Measurements from ENCODE around the gene ERN1.

- TF ChIP-seq, protein P1, sequence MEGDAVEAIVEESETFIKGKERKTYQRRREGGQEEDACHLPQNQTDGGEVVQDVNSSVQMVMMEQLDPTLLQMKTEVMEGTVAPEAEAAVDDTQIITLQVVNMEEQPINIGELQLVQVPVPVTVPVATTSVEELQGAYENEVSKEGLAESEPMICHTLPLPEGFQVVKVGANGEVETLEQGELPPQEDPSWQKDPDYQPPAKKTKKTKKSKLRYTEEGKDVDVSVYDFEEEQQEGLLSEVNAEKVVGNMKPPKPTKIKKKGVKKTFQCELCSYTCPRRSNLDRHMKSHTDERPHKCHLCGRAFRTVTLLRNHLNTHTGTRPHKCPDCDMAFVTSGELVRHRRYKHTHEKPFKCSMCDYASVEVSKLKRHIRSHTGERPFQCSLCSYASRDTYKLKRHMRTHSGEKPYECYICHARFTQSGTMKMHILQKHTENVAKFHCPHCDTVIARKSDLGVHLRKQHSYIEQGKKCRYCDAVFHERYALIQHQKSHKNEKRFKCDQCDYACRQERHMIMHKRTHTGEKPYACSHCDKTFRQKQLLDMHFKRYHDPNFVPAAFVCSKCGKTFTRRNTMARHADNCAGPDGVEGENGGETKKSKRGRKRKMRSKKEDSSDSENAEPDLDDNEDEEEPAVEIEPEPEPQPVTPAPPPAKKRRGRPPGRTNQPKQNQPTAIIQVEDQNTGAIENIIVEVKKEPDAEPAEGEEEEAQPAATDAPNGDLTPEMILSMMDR (conservative IDR thresholded peaks at IDR 0.05; ENCODE audit: low read depth, low read length), result no peak
- no peak for TF ChIP-seq EZH2 (IDR thresholded peaks at IDR 0.05; ENCODE audit: low read length, unreplicated experiment)
Observed at GRCh38 chr17:64058621-64059020, 71.3 kb downstream of the ERN1 start.

Data from PC-3 (cell line).